Neural progenitor cell (in vitro differentiated cells): ENCODE measurements around the gene OPCML.

ENCODE experiments used
- EZH2 ChIP-seq: fragments of 200-600 bp; sonication (generic); IDR thresholded peaks from 2 replicates; pipeline ENCODE4 v1.6.1; 2017; ENCODE audit warnings: antibody characterized with exemption, mild to moderate bottlenecking, moderate library complexity
- EZH2phosphoT487 ChIP-seq: fragments of 200-600 bp; sonication (generic); IDR thresholded peaks from 2 replicates; pipeline ENCODE4 v1.6.1; 2017; ENCODE audit warnings: antibody characterized with exemption
- TF ChIP-seq, protein P1 (sequence below): fragments of 200-600 bp; sonication (generic); IDR thresholded peaks from 2 replicates; pipeline ENCODE4 v1.5.1; 2017; ENCODE audit warnings: antibody characterized with exemption, mild to moderate bottlenecking

DNA sequence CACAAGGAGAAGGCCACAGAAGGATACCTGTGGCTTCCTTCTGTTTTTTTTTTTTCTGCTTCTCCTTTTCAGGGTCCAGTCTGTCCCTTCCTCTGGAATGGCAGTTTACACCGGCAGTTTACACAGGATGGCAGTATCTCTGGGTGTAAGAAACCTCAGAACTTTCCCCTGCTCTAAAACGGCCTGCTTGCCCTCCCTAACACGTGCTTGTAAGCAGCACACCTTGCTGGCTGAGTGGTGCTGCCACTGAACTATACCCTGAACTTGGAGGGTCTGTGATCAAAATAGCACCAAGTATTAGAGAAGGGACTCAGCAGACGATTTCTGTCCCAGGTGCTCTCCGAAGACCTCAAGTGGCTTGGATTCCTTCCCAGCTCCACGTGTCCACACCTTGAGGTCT, 904 bp upstream of the OPCML start:
- TF ChIP-seq, protein P1, sequence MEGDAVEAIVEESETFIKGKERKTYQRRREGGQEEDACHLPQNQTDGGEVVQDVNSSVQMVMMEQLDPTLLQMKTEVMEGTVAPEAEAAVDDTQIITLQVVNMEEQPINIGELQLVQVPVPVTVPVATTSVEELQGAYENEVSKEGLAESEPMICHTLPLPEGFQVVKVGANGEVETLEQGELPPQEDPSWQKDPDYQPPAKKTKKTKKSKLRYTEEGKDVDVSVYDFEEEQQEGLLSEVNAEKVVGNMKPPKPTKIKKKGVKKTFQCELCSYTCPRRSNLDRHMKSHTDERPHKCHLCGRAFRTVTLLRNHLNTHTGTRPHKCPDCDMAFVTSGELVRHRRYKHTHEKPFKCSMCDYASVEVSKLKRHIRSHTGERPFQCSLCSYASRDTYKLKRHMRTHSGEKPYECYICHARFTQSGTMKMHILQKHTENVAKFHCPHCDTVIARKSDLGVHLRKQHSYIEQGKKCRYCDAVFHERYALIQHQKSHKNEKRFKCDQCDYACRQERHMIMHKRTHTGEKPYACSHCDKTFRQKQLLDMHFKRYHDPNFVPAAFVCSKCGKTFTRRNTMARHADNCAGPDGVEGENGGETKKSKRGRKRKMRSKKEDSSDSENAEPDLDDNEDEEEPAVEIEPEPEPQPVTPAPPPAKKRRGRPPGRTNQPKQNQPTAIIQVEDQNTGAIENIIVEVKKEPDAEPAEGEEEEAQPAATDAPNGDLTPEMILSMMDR, result no peak
- TF ChIP-seq EZH2 (no peak), EZH2phosphoT487 (no peak)
